H1 (cell line): ENCODE results near the gene ARFGEF3. TPM values are rescaled to one million over a fixed set of nuclear protein-coding genes. Genes with fewer than 3 reads are reported as not detected.

Source experiments
- CTCF ChIA-PET: fragments of 300-600 bp; sonication (Branson Sonifier 250); formaldehyde crosslinking; loops from one replicate; lab custom pipeline; 2021; ENCODE audit not compliant: partially characterized antibody; lab: Charles Lee
- POLR2A ChIA-PET: fragments of 300-600 bp; sonication (Branson Sonifier 250); formaldehyde crosslinking; loops from one replicate; lab custom pipeline; 2021; ENCODE audit warnings: inconsistent platforms; ENCODE audit not compliant: partially characterized antibody; lab: Charles Lee
- DNase-seq, 2 experiments: peaks; one replicate each; pipeline versions ENCODE4 v3.0.0 to v3.0.0-alpha.2; 2010 to 2022; ENCODE audit warnings: low spot score in 2 of 2, low read depth in 1 of 2, mixed read lengths in 1 of 2
- FAIRE-seq: peaks from 2 replicates; lab custom pipeline; 2011; peaks lifted over from hg19 to GRCh38; lab: Jason Lieb, UNC
- H2AFZ ChIP-seq: 2 replicates; pipeline ENCODE4 v1.8.1; 2012; ENCODE audit warnings: low read length, inconsistent platforms
- H2AK5ac ChIP-seq: 2 replicates; pipeline ENCODE4 v1.6.1; 2013; ENCODE audit warnings: low read depth, low read length
- H2BK120ac ChIP-seq: replicated peaks from 2 replicates; pipeline ENCODE3; 2013; ENCODE audit warnings: low read depth, low read length, inconsistent platforms
- H2BK12ac ChIP-seq: 2 replicates; pipeline ENCODE4 v1.6.1; 2013; ENCODE audit warnings: low read depth, low read length
- H2BK15ac ChIP-seq: 2 replicates; pipeline ENCODE4 v1.6.1; 2013; ENCODE audit warnings: low read length
- H2BK20ac ChIP-seq: 2 replicates; pipeline ENCODE4 v1.6.1; 2013; ENCODE audit warnings: low read length
- H2BK5ac ChIP-seq: 2 replicates; pipeline ENCODE4 v1.6.1; 2013; ENCODE audit warnings: low read depth, low read length
- H3K14ac ChIP-seq: 2 replicates; pipeline ENCODE4 v1.6.1; 2013; ENCODE audit warnings: inconsistent platforms; ENCODE audit not compliant: insufficient read length
- H3K18ac ChIP-seq: 2 replicates; pipeline ENCODE4 v1.6.1; 2013; ENCODE audit warnings: low read length; ENCODE audit errors: extremely low read depth
- H3K23ac ChIP-seq: 2 replicates; pipeline ENCODE4 v1.6.1; 2013; ENCODE audit warnings: inconsistent platforms; ENCODE audit not compliant: insufficient read length
- H3K23me2 ChIP-seq: 2 replicates; pipeline ENCODE4 v1.6.1; 2013; ENCODE audit warnings: low read depth, low read length
- H3K27ac ChIP-seq: 2 replicates; pipeline ENCODE4 v1.6.1; 2011; ENCODE audit warnings: low read depth, low read length, inconsistent platforms
- H3K27me3 ChIP-seq, 4 experiments: replicated peaks in 1 of 4; 1 replicate in 1 of 4; 2 replicates in 3 of 4; pipeline versions ENCODE4 v1.6.1 to v1.8.1; 2011 to 2013; ENCODE audit warnings: low read length in 3 of 4, mild to moderate bottlenecking in 3 of 4, inconsistent platforms in 2 of 4, mixed read lengths in 2 of 4, moderate library complexity in 1 of 4; ENCODE audit not compliant: control insufficient read depth in 3 of 4, insufficient read depth in 3 of 4; ENCODE audit errors: extremely low read depth in 1 of 4
- H3K36me3 ChIP-seq, 4 experiments: 2 replicates each; pipeline versions ENCODE4 v1.6.1 to v1.8.1; 2011 to 2013; ENCODE audit warnings: mild to moderate bottlenecking in 4 of 4, low read length in 3 of 4, moderate library complexity in 2 of 4, control low read depth in 1 of 4, inconsistent platforms in 1 of 4; ENCODE audit not compliant: insufficient read depth in 4 of 4, control insufficient read depth in 2 of 4
- H3K4ac ChIP-seq: replicated peaks from 2 replicates; pipeline ENCODE3; 2013; ENCODE audit warnings: low read length, low read depth, mixed read lengths, inconsistent platforms; ENCODE audit not compliant: insufficient read length
- H3K4me1 ChIP-seq, 4 experiments: replicated peaks in 1 of 4; 1 replicate in 1 of 4; 2 replicates in 3 of 4; pipeline versions ENCODE4 v1.6.1 to v1.8.1; 2011 to 2013; ENCODE audit warnings: low read length in 3 of 4, inconsistent platforms in 2 of 4, mixed read lengths in 1 of 4; ENCODE audit not compliant: insufficient read depth in 4 of 4, control insufficient read depth in 3 of 4
- H3K4me2 ChIP-seq, 2 experiments: 2 replicates each; pipeline versions ENCODE4 v1.6.1 to v1.8.1; 2011 to 2013; ENCODE audit warnings: low read depth in 2 of 2, low read length in 2 of 2, control low read depth in 1 of 2, inconsistent platforms in 1 of 2, mild to moderate bottlenecking in 1 of 2; ENCODE audit not compliant: insufficient read depth in 1 of 2
- H3K4me3 ChIP-seq, 4 experiments: fragments of 200-600, 300-600 bp in 1 of 4; sonication (generic), shearing (Covaris generic), sonication (Bioruptor Twin) in 1 of 4; 2 replicates each; pipeline versions ENCODE4 v1.5.1 to v1.8.1; 2011 to 2016; ENCODE audit warnings: low read length in 4 of 4, low read depth in 3 of 4, control low read depth in 2 of 4, inconsistent platforms in 2 of 4, mild to moderate bottlenecking in 2 of 4, mixed read lengths in 1 of 4, moderate library complexity in 1 of 4; ENCODE audit not compliant: insufficient read depth in 2 of 4; ENCODE audit errors: extremely low read depth in 1 of 4
- H3K56ac ChIP-seq: replicated peaks from 2 replicates; pipeline ENCODE3; 2013; ENCODE audit warnings: low read depth, mild to moderate bottlenecking, mixed read lengths, low read length, inconsistent platforms; ENCODE audit not compliant: insufficient read length
- H3K79me1 ChIP-seq: 2 replicates; pipeline ENCODE4 v1.6.1; 2013; ENCODE audit warnings: low read depth, low read length, control low read depth
- H3K79me2 ChIP-seq, 2 experiments: 2 replicates each; pipeline versions ENCODE4 v1.6.1 to v1.8.1; 2012 to 2013; ENCODE audit warnings: low read length in 2 of 2, mild to moderate bottlenecking in 2 of 2, inconsistent platforms in 1 of 2; ENCODE audit not compliant: insufficient read depth in 2 of 2, control insufficient read depth in 1 of 2
- H3K9ac ChIP-seq, 4 experiments: replicated peaks in 1 of 4; 1 replicate in 1 of 4; 2 replicates in 3 of 4; pipeline versions ENCODE4 v1.6.1 to v1.8.1; 2011 to 2013; ENCODE audit warnings: low read depth in 3 of 4, low read length in 3 of 4, control low read depth in 2 of 4, mild to moderate bottlenecking in 2 of 4, moderate library complexity in 2 of 4, inconsistent platforms in 1 of 4; ENCODE audit errors: extremely low read depth in 1 of 4
- H3K9me3 ChIP-seq, 2 experiments: 2 replicates each; pipeline versions ENCODE4 v1.6.1 to v1.8.1; 2012 to 2013; ENCODE audit warnings: mild to moderate bottlenecking in 2 of 2, moderate library complexity in 2 of 2, control low read depth in 1 of 2, inconsistent platforms in 1 of 2, low read depth in 1 of 2, low read length in 1 of 2, mixed read lengths in 1 of 2; ENCODE audit not compliant: insufficient read depth in 2 of 2
- H4K20me1 ChIP-seq, 2 experiments: replicated peaks in 1 of 2; 2 replicates each; pipeline versions ENCODE3 to v1.8.1; 2011 to 2013; ENCODE audit warnings: inconsistent platforms in 2 of 2, low read length in 2 of 2, mild to moderate bottlenecking in 1 of 2; ENCODE audit not compliant: insufficient read depth in 2 of 2, control insufficient read depth in 1 of 2
- H4K5ac ChIP-seq: 2 replicates; pipeline ENCODE4 v1.6.1; 2013; ENCODE audit warnings: low read length, low read depth, mixed read lengths, inconsistent platforms; ENCODE audit not compliant: insufficient read length
- H4K8ac ChIP-seq: 2 replicates; pipeline ENCODE4 v1.8.0; 2013; ENCODE audit warnings: mild to moderate bottlenecking, moderate library complexity, low read length, inconsistent platforms; ENCODE audit not compliant: insufficient read depth; ENCODE audit errors: extremely low read depth
- H4K91ac ChIP-seq: replicated peaks from 2 replicates; pipeline ENCODE3; 2013; ENCODE audit warnings: low read length, mixed read lengths, inconsistent platforms; ENCODE audit not compliant: insufficient read length
- CBX8 ChIP-seq: fragments of 300-800, 300-1000 bp; sonication (generic); IDR thresholded peaks from 2 replicates; pipeline ENCODE4 v1.7.1; 2016; ENCODE audit warnings: low read depth, low read length, borderline replicate concordance
- CHD2 ChIP-seq: IDR thresholded peaks from 2 replicates; pipeline ENCODE4 v1.6.1; 2012; ENCODE audit warnings: low read length, improper control_type of control experiment
- EP300 ChIP-seq, 2 experiments: IDR thresholded peaks; 1 replicate in 1 of 2; 2 replicates in 1 of 2; pipeline ENCODE4 v1.6.1; 2011 to 2012; ENCODE audit warnings: low read depth in 2 of 2, low read length in 2 of 2, mild to moderate bottlenecking in 2 of 2, borderline replicate concordance in 1 of 2, inconsistent platforms in 1 of 2, moderate library complexity in 1 of 2
- JUN ChIP-seq: IDR thresholded peaks from 2 replicates; pipeline ENCODE4 v1.6.1; 2011; ENCODE audit warnings: low read depth, mild to moderate bottlenecking, improper control_type of control experiment, low read length
- JUND ChIP-seq: IDR thresholded peaks from 2 replicates; pipeline ENCODE4 v1.6.1; 2011; ENCODE audit warnings: mild to moderate bottlenecking, improper control_type of control experiment, low read length
- NRF1 ChIP-seq: IDR thresholded peaks from 2 replicates; pipeline ENCODE4 v1.6.1; 2011; ENCODE audit warnings: mild to moderate bottlenecking, low read depth, low read length, improper control_type of control experiment
- PHF8 ChIP-seq: fragments of 200-600 bp; sonication (generic); conservative IDR thresholded peaks from 2 replicates; pipeline ENCODE4 v1.7.1; 2012; ENCODE audit warnings: low read depth, mild to moderate bottlenecking, inconsistent platforms, low read length, moderate library complexity
- SP1 ChIP-seq: IDR thresholded peaks from 2 replicates; pipeline ENCODE4 v1.6.1; 2011; ENCODE audit warnings: low read depth, low read length
- TAF7 ChIP-seq: optimal IDR thresholded peaks from 2 replicates; pipeline ENCODE3; 2011; ENCODE audit warnings: low read depth, mild to moderate bottlenecking, inconsistent platforms, low read length, moderate library complexity, borderline replicate concordance
- WGBS, 2 experiments: shearing (Covaris generic) in 1 of 2; methylation state at CpG; one replicate each; pipeline versions ENCODE4 v1.1.6 to v1.1.7; 2013 to 2015; ENCODE audit warnings: low lambda C conversion rate in 2 of 2, mixed read lengths in 2 of 2, inconsistent platforms in 1 of 2, low coverage in 1 of 2, missing lambda C conversion rate in 1 of 2; ENCODE audit not compliant: insufficient replicate concordance in 2 of 2, insufficient coverage in 1 of 2, insufficient read length in 1 of 2; ENCODE audit errors: extremely low coverage in 1 of 2, missing lambda C conversion rate in 1 of 2; 5-methylcytosine and 5-hydroxymethylcytosine counted together
- polyA plus RNA-seq, 7 experiments: library from polyadenylated mRNA; depleted of rRNA in 3 of 7; stranded (reverse) in 5 of 7; unstranded in 2 of 7; fragments of >200 nt in 5 of 7; fragments of 200-250 nt in 2 of 7; gene quantifications; 1 replicate in 5 of 7; 2 replicates in 1 of 7; 4 replicates in 1 of 7; pipeline versions ENCODE4 v1.2.1 to v1.2.3, GENCODE V29; 2011 to 2013; ENCODE audit warnings: missing spikeins in 2 of 7, mixed read lengths in 2 of 7
- total RNA-seq: library from RNA; stranded (reverse); fragmentation: NEBNext Ultra II Directional; extraction: Animal tissue kit (Norgen Biotek cat#: 25700); gene quantifications from 2 replicates; pipeline ENCODE4 v1.2.1, GENCODE V29; 2021
- TF ChIP-seq, protein P1 (sequence below), 3 experiments: IDR thresholded peaks; 1 replicate in 2 of 3; 2 replicates in 1 of 3; pipeline versions ENCODE4 v1.5.1 to v1.6.1; 2011; ENCODE audit warnings: low read length in 3 of 3, mild to moderate bottlenecking in 3 of 3, inconsistent platforms in 2 of 3, low read depth in 1 of 3, moderate library complexity in 1 of 3; ENCODE audit not compliant: insufficient read depth in 1 of 3; ENCODE audit errors: control extremely low read depth in 1 of 3

The ARFGEF3 gene
- total and polyA plus RNA-seq, 2 of the 8 experiments (the other 6 are each of a cell fraction or from before 2014, with no cell fraction given), result 5.8 to 23.2 TPM

GRCh38 chr6:138271451-138271850, 109.7 kb downstream of the ARFGEF3 start:
- H3K9me3 ChIP-seq, result no peaks in the 10 kb centered on the region
- H2AFZ ChIP-seq, result no peak overlapping the region
- H2BK15ac ChIP-seq, result no peak overlapping the region
- H3K36me3 ChIP-seq, result no peaks in the 10 kb centered on the region
- TF ChIP-seq NRF1 (no peak), CHD2 (no peak), CBX8 (no peak), JUND (no peak), PHF8 (no peak), EP300 (IDR thresholded peaks at IDR 0.05; ENCODE audit: borderline replicate concordance in 1 of 2, low read depth in 2 of 2, low read length in 2 of 2) (no peak), SP1 (no peak), TAF7 (no peak), JUN (no peak)
- TF ChIP-seq, protein P1, sequence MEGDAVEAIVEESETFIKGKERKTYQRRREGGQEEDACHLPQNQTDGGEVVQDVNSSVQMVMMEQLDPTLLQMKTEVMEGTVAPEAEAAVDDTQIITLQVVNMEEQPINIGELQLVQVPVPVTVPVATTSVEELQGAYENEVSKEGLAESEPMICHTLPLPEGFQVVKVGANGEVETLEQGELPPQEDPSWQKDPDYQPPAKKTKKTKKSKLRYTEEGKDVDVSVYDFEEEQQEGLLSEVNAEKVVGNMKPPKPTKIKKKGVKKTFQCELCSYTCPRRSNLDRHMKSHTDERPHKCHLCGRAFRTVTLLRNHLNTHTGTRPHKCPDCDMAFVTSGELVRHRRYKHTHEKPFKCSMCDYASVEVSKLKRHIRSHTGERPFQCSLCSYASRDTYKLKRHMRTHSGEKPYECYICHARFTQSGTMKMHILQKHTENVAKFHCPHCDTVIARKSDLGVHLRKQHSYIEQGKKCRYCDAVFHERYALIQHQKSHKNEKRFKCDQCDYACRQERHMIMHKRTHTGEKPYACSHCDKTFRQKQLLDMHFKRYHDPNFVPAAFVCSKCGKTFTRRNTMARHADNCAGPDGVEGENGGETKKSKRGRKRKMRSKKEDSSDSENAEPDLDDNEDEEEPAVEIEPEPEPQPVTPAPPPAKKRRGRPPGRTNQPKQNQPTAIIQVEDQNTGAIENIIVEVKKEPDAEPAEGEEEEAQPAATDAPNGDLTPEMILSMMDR (IDR thresholded peaks at IDR 0.05; ENCODE audit: control extremely low read depth in 1 of 3, insufficient read depth in 1 of 3, low read depth in 1 of 3, low read length in 3 of 3), result no peak
- H2BK12ac ChIP-seq, result no peak overlapping the region
- H3K14ac ChIP-seq, result no peak overlapping the region
- H2BK5ac ChIP-seq, result no peak overlapping the region
- no peak overlapping the region for H2BK20ac ChIP-seq
- WGBS, 2 experiments, result 83% methylated on average over 1 of the region's 1 CpG; no CpG with 5 or more reads in 1 of the 2 experiments
- no peak overlapping the region for H2BK120ac ChIP-seq
- no peak overlapping the region for H3K9ac ChIP-seq
- no peaks in the 10 kb centered on the region for H3K79me1 ChIP-seq
- no peak for FAIRE-seq
- H3K4me3 ChIP-seq, result no peak overlapping the region
- H3K18ac ChIP-seq, result no peak overlapping the region
- no peak overlapping the region for H3K4ac ChIP-seq
- ChIA-PET CTCF (interaction anchor here (0.7 to 1.3 kb wide), 4 partner anchors 13 to 156 kb away, joined by 3 to 4 read pairs (median 3); no protein-coding TSS in a partner anchor), POLR2A (no interaction called here)
- H3K23ac ChIP-seq, result no peak overlapping the region
- no peak overlapping the region for H4K91ac ChIP-seq
- no peak for DNase-seq
- no peak overlapping the region for H3K4me2 ChIP-seq
- no peak overlapping the region for H3K56ac ChIP-seq
- no peak overlapping the region for H4K8ac ChIP-seq
- no peaks in the 10 kb centered on the region for H3K4me1 ChIP-seq
- H3K27me3 ChIP-seq, result no peaks in the 10 kb centered on the region
- no peaks in the 10 kb centered on the region for H4K20me1 ChIP-seq
- no peak overlapping the region for H2AK5ac ChIP-seq
- no peaks in the 10 kb centered on the region for H3K23me2 ChIP-seq
- H4K5ac ChIP-seq, result no peak overlapping the region
- no peak overlapping the region for H3K27ac ChIP-seq
- H3K79me2 ChIP-seq, result no peaks in the 10 kb centered on the region
